22Rv1 (cell line): Measurements from ENCODE around the gene DNAJB14.

Experiments used
- CTCF ChIP-seq: fragments of 450-650 bp; IDR thresholded peaks from 2 replicates; pipeline ENCODE4 v1.5.1; 2017; ENCODE audit warnings: mild to moderate bottlenecking
- ZFX ChIP-seq: fragments of 450-650 bp; IDR thresholded peaks from 2 replicates; pipeline ENCODE4 v1.6.1; 2017; ENCODE audit warnings: antibody characterized with exemption, borderline replicate concordance

DNA sequence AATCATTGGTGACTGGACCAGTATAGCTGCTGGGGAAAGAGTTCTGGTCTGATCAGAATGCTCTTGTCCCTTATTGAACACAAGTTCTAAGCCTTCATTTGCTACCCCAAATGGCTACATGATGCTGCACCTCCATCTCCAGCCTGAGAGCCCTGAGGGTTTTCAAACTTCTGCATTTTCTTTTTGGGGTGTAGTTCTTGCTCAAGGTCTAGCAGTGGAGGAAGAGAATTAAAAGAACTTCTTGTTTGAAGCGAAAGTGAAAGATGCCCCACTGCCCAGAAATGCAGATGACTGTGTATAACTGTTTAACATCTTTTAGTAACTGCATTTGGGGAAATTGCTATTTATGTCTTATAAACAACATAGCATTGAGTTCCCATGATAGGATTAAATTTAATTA is 90.7 kb downstream of the DNAJB14 start:
- TF ChIP-seq CTCF (no peak), ZFX (no peak)
